Osteocyte (in vitro differentiated cells): ENCODE results near the gene PUM1. TPM values are rescaled to one million over a fixed set of nuclear protein-coding genes. Genes with fewer than 3 reads are reported as not detected.

Source experiments
- DNase-seq: peaks from one replicate; pipeline ENCODE4 v3.0.0; 2021; ENCODE audit warnings: mixed read lengths; ENCODE audit not compliant: unreplicated experiment; ENCODE audit errors: extremely low spot score
- H3K27ac Mint-ChIP-seq: one replicate; pipeline ENCODE4 v1.8.0; 2021; ENCODE audit warnings: mild to moderate bottlenecking, mixed read lengths; ENCODE audit not compliant: unreplicated experiment
- H3K27me3 Mint-ChIP-seq: one replicate; pipeline ENCODE4 v1.8.0; 2021; ENCODE audit warnings: mixed read lengths; ENCODE audit not compliant: unreplicated experiment
- H3K36me3 Mint-ChIP-seq: one replicate; pipeline ENCODE4 v1.8.0; 2021; ENCODE audit warnings: mixed read lengths; ENCODE audit not compliant: unreplicated experiment
- H3K4me1 Mint-ChIP-seq: one replicate; pipeline ENCODE4 v1.8.0; 2021; ENCODE audit warnings: mixed read lengths; ENCODE audit not compliant: unreplicated experiment
- H3K4me3 Mint-ChIP-seq: one replicate; pipeline ENCODE4 v1.8.0; 2021; ENCODE audit warnings: mild to moderate bottlenecking, moderate library complexity, mixed read lengths; ENCODE audit not compliant: unreplicated experiment
- H3K9me3 Mint-ChIP-seq: one replicate; pipeline ENCODE4 v1.8.0; 2021; ENCODE audit warnings: mixed read lengths; ENCODE audit not compliant: unreplicated experiment
- total RNA-seq: library from RNA; stranded (reverse); gene quantifications from 2 replicates; pipeline ENCODE4 v1.2.1, GENCODE V29; 2021
- TF ChIP-seq, protein P1 (sequence below): fragments of 200-600 bp; sonication (generic); IDR thresholded peaks from 2 replicates; pipeline ENCODE4 v1.5.0; 2021; ENCODE audit warnings: antibody characterized with exemption, mild to moderate bottlenecking, moderate library complexity

PUM1 gene
- total RNA-seq, 1 donor from 2014 or later, result 145 TPM

DNA sequence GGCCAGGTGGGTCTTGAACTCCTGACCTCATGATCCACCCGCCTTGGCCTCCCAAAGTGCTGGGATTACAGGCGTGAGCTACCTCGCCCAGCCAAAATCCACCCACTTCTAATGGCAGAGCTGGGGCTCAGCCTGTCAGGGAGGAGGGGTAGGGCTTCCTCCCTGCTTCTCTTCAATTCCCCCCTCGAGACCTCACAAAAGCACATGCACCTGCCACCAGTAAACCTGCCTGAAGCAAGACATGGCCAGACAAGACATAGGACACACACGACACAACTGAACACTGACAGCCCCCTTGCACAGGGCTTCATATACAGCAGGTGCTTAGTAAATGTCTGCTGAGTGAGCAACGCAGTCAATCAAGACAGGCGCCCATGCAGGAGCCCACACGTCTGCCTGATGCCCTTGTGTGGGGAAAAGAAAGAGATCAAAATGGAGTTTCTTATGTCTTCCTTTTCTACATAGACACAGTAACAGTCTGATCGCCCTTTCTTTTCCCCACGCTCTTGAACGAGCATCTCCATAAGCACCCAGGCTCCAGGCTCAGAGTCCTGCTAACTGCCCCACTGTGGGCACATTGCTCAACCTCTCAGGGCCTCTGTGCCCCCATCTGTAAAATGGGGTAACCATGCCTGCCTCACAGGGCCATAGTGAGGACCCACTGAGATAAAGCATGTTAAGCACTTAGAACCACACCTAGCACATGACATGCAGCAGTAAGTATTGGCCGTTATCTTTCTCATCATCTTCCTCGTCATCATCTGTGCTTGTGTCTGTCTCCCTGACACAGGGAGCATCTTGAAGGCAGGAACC, 165.7 kb downstream of the PUM1 start:
- Mint-ChIP-seq H3K4me1 (peaks cover 29% of the 10 kb centered on the region), H3K36me3 (no peaks in the 10 kb centered on the region), H3K9me3 (no peaks in the 10 kb centered on the region), H3K27me3 (no peaks in the 10 kb centered on the region), H3K4me3 (no peak overlapping the region), H3K27ac (no peak overlapping the region)
- TF ChIP-seq, protein P1, sequence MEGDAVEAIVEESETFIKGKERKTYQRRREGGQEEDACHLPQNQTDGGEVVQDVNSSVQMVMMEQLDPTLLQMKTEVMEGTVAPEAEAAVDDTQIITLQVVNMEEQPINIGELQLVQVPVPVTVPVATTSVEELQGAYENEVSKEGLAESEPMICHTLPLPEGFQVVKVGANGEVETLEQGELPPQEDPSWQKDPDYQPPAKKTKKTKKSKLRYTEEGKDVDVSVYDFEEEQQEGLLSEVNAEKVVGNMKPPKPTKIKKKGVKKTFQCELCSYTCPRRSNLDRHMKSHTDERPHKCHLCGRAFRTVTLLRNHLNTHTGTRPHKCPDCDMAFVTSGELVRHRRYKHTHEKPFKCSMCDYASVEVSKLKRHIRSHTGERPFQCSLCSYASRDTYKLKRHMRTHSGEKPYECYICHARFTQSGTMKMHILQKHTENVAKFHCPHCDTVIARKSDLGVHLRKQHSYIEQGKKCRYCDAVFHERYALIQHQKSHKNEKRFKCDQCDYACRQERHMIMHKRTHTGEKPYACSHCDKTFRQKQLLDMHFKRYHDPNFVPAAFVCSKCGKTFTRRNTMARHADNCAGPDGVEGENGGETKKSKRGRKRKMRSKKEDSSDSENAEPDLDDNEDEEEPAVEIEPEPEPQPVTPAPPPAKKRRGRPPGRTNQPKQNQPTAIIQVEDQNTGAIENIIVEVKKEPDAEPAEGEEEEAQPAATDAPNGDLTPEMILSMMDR, result no peak
- DNase-seq, result no peak

DNA sequence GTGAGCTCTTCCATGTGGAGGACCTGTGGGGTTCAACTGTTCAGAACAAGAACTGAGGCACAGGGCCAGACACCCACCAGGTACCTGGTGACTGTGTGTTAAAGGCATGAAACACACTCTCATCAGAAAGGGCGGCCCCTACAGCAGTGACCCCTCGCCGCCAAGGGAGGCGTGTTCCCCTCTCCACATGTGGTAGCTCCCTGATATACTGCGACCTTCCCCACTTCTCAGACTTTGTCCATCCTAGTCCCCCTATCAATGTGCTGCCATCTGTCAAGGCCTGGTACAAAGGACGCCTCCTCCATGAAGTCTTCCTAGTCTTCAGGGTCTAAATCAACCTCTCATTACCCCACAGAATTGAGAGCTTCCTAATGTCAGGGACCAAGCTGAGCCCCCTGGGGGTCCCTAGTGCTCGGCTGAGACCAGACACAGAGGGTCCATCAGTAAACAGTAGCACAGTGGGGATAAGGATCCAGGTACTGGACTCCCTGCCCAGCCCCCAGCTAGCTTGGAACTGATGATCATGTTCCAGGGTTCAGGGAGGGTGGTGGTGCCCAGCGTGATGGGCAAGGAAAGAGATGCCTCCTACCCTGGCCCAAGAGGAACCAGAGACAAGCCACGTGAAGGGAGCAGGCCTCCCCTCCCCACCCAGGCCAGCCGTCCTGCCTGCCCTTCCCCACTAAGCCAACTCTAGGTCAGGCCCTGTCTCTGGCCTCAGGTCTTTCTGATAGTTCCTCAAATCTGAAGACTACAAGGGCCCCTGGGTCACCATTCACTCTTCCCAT, 167.3 kb downstream of the PUM1 start:
- Mint-ChIP-seq H3K9me3 (no peaks in the 10 kb centered on the region), H3K27ac (no peak overlapping the region), H3K4me1 (peaks cover 22% of the 10 kb centered on the region), H3K36me3 (no peaks in the 10 kb centered on the region), H3K27me3 (no peaks in the 10 kb centered on the region), H3K4me3 (no peak overlapping the region)
- TF ChIP-seq, protein P1, result no peak
- DNase-seq, result no peak

DNA sequence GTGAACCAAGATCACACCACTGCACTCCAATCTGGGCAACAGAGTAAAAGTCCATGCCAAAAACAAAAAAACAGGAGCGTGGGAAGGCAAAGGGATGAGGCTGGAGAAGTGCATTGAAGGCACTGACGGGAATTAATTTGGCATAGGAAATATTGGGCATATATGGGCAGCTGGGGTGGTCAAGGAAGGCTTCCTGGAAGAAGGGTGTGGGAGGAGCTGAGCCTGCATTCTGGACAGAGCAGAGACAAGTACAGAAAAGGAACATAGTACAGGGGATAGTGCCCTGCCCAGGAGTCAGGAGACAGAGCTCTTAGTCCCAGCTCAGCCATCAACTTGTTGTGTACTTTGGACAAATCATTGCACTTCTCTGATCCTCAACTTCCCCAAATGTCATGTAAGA, 168.6 kb downstream of the PUM1 start:
- TF ChIP-seq, protein P1, result no peak
- H3K9me3 Mint-ChIP-seq, result no peaks in the 10 kb centered on the region
- no peaks in the 10 kb centered on the region for H3K27me3 Mint-ChIP-seq
- H3K4me1 Mint-ChIP-seq, result peaks cover 9% of the 10 kb centered on the region
- H3K27ac Mint-ChIP-seq, result no peak overlapping the region
- no peak for DNase-seq
- no peak overlapping the region for H3K4me3 Mint-ChIP-seq
- H3K36me3 Mint-ChIP-seq, result no peaks in the 10 kb centered on the region

DNA sequence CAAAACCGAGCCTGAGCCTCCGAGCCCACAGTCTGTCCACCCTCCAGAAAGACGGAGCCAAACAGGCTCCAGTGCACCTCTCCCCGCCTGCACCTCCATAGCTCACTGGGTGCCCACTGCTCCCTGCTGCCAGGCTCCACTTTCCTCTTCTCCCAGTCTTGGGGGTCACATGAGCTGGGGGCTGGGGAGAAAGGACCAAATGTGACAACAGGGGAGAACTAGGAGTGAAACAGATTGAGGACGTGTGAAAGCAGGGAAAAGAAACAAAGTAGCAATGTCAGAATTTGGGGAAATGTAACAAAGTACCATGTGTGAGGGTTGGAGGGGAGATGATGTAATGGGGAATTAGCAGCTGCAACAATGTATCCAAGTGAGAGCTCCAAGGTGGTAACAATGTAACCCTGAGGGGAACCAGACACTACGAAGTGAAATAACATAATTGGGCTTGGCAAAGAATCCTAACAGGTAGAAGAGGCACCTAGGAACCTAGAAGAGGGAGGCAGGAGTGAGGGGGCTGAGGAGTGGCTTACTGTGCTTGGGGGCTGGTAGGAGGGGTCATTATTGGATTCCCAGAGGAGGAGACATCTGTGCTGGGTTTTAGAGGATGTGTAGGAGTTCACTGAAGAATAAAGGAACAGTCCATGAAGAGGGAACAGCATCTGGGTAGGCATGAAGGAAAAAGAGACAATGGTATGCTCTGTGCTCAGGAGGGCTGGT, 169.4 kb downstream of the PUM1 start:
- no peak for DNase-seq
- H3K4me1 Mint-ChIP-seq, result peaks cover 5% of the 10 kb centered on the region

More for the DNA sequence above, 169.4 kb downstream of the PUM1 start:
- TF ChIP-seq, protein P1, result no peak
- Mint-ChIP-seq H3K9me3 (no peaks in the 10 kb centered on the region), H3K27me3 (no peaks in the 10 kb centered on the region), H3K4me3 (no peak overlapping the region), H3K27ac (peak overlapping the region; percentile 23), H3K36me3 (no peaks in the 10 kb centered on the region)
